Measurements from ENCODE around the gene GALNT17.

The GALNT17 gene

DNA sequence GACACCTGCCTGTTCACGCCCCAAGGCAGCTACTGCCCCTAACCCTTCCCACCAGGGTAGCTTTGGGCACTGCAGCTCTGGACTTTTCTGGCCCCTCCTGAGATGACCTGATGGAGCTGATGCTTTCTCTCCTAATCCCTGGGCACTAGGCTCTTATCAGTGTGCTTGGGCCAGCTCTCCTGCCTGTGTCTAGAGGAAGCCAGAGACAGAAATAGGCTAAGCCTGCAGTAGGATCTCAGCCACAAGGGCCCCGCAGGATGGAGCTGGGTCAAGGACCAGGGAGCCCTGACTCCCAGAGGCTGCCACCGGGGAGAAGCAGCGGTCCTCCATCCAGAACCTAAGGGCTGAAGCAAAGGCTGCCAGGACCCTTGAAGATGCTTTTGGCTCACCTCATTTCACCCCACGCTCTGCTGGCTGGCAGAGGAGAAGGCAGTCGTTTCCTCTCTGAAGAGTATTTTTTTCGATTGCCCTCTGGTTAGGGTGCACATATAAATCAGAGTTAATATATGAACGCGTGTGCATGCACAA is 580.8 kb downstream of the GALNT17 start:
- TF ChIP-seq, protein P1, sequence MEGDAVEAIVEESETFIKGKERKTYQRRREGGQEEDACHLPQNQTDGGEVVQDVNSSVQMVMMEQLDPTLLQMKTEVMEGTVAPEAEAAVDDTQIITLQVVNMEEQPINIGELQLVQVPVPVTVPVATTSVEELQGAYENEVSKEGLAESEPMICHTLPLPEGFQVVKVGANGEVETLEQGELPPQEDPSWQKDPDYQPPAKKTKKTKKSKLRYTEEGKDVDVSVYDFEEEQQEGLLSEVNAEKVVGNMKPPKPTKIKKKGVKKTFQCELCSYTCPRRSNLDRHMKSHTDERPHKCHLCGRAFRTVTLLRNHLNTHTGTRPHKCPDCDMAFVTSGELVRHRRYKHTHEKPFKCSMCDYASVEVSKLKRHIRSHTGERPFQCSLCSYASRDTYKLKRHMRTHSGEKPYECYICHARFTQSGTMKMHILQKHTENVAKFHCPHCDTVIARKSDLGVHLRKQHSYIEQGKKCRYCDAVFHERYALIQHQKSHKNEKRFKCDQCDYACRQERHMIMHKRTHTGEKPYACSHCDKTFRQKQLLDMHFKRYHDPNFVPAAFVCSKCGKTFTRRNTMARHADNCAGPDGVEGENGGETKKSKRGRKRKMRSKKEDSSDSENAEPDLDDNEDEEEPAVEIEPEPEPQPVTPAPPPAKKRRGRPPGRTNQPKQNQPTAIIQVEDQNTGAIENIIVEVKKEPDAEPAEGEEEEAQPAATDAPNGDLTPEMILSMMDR (conservative IDR thresholded peaks at IDR 0.05): no peak
- H3K27ac ChIP-seq: no peak overlapping the region

DNA sequence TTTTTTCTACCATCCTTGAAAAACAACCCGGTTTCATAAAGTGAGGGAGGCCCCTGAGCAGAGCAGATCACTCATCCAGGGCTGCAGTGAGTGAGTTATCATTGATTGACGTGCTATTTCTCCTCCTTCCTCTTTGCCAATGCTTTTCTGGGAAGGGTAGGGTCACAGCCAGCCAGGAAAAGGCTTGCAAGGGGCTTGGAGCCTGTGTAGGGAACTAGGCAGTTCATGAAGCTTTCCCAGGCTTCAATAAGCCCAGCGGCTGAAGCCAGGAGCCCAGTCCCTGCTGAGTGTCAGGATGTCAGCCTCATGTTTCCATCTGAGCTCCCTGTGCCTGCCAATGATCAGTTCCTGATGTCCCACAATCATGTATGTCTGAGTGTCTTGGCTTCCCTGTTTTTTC is 584.7 kb downstream of the GALNT17 start:
- TF ChIP-seq, protein P1 (conservative IDR thresholded peaks at IDR 0.05): no peak
- H3K27ac ChIP-seq: no peak overlapping the region

DNA sequence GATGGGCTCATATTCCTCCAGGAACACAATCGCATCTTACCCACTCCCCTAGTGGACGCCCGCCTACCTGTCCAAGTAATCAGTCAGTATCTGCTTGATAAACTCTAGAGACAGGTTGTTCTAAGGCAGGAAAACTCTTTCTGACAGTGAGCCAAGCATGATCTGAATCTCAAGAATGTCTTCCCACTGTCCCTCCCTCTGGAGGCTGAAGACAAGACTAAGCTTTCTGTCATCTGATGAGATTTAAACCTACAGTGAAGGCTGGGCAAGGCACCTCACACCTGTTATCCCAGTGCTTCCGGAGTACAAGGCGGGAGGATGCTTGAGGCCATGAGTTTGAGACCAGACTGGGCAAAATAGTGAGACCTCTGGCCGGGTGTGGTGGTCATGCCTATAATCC is 586.6 kb downstream of the GALNT17 start:
- TF ChIP-seq, protein P1 (conservative IDR thresholded peaks at IDR 0.05): 0 out of 2 replicates have a peak, but pooled peaks have one; percentile 8

DNA sequence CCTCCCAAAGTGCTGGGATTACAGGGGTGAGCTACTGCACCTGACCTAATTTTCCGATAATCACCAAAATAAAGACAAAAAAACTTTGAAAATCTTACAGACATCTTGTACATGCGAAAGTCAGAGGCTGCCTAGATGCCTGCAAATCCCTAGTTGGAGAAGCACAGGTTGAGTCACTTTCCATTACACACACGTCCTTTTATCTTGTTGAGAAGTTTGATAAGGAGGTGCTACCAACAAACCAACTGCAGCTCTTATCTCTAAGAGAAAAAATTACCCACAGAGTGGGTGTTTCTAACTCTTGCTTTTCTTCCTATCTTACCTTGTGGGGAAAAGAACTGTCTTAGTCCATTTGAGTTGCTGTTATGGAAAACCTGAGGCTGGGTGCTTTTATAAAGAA is 589.8 kb downstream of the GALNT17 start:
- H3K27ac ChIP-seq: no peak overlapping the region
- TF ChIP-seq, protein P1 (conservative IDR thresholded peaks at IDR 0.05): no peak

More for the DNA sequence above, 586.6 kb downstream of the GALNT17 start:
- no peak overlapping the region for H3K27ac ChIP-seq

DNA sequence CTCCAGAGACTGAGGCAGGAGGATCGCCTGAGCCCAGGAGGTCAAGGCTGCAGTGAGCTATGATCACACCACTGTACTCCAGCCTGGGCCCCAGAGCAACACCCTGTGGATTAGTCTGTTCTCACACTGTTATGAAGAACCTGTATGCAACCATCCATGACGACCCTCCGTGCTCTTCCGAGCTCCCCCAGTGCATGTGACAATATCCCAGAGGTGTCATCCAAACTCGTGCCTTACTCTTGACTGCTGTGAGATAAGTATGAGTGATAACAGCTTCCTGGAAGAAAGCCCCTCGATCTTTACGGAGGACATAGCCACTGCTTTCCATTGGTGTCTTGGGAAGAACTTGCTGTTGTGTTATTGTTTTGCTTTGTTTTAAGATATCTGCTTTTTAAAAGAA is 591.9 kb downstream of the GALNT17 start:
- TF ChIP-seq, protein P1 (conservative IDR thresholded peaks at IDR 0.05): no peak
- peak overlapping the region; percentile 67 for H3K27ac ChIP-seq

DNA sequence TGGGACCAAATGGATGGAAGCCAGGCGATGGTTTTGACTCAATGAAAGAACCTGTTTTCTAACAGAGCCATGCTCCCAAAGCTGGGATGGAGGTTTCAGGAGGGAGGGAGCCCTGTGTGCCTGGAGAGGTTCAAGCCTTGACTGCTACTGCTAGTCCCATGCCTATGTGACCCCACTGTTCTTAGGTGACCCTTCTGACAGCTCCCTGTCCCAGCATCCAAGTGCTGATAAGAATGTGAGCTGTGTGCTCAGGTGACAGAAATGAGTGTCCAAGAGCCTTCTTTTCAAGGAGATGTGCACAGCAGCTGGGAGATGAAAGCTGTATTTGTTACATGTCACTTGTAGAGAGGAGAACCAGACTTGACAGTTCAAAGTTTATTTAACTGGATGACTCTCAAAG is 595.4 kb downstream of the GALNT17 start:
- TF ChIP-seq, protein P1 (conservative IDR thresholded peaks at IDR 0.05): no peak
- H3K27ac ChIP-seq: no peak overlapping the region

DNA sequence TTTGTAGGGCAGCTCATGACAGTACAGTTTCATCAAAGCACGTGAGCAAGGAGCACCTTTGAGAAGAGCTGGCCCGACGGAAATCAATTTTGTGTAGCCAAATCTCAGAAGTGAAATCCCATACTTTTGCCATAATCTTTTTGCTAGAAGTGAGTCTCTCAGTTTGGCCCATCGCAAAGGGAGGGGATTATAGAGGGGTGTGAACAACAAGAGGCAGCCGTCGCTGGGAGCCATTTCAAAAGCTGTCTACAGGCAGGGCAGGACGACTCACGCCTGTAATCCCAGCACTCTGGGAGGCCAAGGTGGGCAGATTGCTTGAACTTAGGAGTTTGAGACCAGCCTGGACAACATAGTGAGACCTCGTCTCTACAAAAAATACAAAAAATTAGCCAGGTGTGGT is 599.8 kb downstream of the GALNT17 start:
- TF ChIP-seq, protein P1 (conservative IDR thresholded peaks at IDR 0.05): no peak
- H3K27ac ChIP-seq: no peak overlapping the region
